Measurements from ENCODE around the gene RCSD1. TPM values are rescaled to one million over a fixed set of nuclear protein-coding genes. Genes with fewer than 3 reads are reported as not detected.
"Not testable (repeated sequence)": the region's sequence is repeated elsewhere in the genome, so short reads cannot be mapped to it uniquely, and the experiment has no call there.

The RCSD1 gene
- polyA plus RNA-seq, 1 donor = 52.9 TPM

DNA sequence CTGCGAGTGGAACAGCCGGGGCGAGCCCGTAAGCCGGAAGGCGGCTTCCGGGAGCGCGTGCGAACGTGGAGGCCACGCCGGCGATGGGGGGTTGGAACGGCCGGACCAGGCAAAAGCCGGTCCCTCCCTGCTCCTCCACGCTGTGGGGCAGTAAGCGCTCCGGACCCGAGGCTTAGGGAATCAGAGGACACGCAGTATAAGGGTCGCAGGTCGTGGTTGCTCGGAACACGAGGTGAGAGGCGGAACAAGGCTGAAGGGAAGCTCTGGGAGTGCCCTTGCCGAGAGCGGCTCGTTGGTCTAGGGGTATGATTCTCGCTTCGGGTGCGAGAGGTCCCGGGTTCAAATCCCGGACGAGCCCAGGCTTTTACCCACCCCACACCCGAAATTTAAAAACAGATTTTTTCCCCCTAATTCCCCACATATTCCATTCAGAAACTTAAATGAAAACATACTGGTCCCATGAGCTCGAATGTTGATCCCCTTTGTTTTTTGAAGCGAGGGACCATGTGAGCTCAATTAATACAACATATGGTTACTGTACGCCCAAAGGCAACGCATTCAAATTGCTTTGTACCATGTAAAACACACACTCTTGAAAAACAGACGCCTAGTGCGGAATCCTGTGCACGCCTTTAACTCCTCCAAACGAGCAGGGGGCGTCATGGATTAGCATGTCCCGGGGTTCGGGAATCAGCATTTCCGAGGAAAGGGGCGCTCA, 84.6 kb downstream of the RCSD1 start:
- peak; percentile 70 for DNase-seq (ENCODE audit: low read depth)

DNA sequence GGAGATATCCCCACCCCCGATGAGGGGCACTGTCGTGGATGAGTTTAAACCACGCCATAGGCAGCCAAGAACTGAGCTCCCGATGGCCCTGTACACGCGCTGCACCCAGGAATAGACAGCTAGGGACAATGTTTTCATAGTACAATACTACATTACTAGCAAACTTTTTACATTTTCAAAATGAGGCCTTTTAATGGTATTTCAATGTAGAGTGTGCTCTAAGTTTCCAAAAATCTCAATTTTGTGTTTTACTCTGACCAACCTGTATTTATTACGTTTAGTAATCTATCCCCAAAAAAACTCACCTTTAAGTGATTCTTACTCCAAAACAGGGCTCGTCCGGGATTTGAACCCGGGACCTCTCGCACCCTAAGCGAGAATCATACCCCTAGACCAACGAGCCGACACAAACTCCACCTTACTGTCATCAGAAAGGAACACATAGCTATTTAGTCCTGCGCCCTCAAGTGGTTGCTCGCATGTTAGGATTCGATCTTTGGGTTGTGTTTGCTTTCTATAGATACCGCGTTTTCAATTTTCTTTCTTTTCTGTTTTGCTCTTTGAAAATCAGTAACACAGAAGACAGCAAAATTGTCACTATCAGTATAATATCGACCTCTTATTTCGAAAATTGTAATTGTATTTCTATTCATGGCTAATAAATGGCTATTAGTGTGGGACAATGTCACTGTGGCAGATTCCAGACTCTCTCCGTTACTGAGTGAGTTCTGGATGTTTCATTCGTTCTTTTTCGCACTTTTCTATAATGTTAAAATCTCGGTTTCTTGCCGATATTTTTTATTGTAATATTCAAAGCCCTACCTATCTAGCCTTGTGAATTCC, 85.3 kb downstream of the RCSD1 start:
- peak; percentile 85 for DNase-seq (ENCODE audit: low read depth)

GRCh38 chr1:167716000-167716271, 85.9 kb downstream of the RCSD1 start:
- no peak for DNase-seq (ENCODE audit: low read depth)

DNA sequence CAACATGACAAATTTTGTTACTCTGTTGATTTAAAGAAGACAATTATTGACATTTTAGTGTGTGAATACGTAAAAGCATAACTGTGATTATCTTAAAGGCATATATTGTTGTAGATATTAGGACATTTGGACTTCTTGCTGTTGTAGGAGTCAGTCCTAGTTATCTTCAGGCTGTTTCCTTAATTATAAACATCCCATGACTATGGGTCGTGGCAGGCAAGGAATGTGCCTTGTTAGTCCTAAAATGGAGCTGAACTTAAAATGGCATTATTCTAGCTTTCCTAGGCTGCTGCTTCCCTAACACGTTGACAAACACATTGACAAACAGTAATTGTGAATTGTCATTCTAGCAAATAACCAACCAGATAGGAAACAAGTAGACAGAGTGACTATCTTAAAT, 87.3 kb downstream of the RCSD1 start:
- no peak for DNase-seq (ENCODE audit: low read depth)

- DNase-seq (ENCODE audit: low read depth) = no peak
Observed at GRCh38 chr1:167718914-167719691, 89.1 kb downstream of the RCSD1 start.

- not testable (repeated sequence) for DNase-seq (ENCODE audit: low read depth)
Observed at GRCh38 chr1:167719715-167720421, 89.8 kb downstream of the RCSD1 start.

DNA sequence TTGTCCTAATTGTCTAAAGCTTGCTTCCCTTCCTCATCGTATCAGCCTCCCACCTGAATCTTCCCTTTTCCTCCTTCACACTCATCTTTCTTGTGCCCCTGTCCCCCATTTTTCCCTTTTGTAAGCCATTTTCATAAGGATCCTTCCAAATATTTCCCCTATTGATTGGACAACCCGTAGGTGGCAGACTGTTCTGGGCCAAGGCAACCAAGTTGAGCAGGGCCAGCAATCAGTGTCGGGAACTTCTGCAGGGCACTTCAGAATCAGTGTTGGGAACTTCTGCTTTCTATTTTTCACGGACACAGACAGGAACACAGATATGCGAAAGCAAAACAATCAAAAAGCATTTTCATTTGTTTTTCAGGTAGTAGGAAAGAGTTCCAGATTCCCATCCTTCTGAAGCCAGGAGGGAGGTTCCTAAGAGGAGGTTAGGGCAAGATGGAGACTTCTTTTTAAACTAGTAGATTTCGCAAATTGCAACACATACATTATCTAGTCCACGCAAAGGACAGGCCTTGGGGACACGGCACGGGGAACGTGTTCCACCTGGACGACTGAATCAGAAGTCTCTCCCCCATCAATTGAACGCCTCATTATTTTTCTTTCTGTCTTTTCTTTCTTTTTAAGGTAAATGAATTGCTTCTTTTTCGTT, 91.1 kb downstream of the RCSD1 start:
- no peak for DNase-seq (ENCODE audit: low read depth)

- DNase-seq (ENCODE audit: low read depth) = peak; percentile 88
Observed at GRCh38 chr1:167721617-167722151, 91.7 kb downstream of the RCSD1 start, which contains the start of gene MPZL1. Gene MPZL1 (plus strand): TSS chr1:167721982. CDS start chr1:167722152, 170 bp downstream.

DNA sequence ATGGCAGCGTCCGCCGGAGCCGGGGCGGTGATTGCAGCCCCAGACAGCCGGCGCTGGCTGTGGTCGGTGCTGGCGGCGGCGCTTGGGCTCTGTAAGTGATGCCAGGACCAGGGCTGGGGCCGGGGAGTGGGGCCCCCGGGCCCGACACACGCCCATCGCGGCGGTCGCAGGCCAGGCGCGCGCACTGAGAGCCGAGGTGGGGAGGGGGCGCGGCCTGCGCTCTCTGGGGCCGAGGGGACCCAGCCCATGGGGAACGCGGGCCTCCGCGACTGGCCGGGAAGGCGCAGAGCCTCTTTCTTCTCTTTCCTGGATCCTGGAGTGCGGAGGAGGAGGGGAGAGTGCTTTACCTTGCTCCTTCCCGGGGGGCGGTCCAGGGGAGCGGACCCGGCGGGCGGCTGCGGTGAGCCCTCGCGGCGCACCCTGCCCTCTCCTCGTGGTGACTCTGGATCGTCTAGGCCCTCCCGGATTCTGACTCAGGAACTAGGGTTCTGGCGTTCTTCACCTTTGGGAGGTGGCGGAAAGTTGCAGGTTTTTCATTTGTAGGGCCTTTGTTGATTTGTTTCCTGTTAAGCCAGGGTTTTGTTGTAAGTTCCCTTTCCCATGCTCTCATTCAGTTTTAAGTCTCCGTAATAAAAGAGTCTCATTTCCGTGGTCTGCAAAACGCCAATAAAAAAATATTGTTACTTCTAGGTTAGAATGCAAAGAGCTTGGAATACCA, 92.3 kb downstream of the RCSD1 start:
- no peak for DNase-seq (ENCODE audit: low read depth)

GRCh38 chr1:167722870-167723251, 92.8 kb downstream of the RCSD1 start:
- no peak for DNase-seq (ENCODE audit: low read depth)

DNA sequence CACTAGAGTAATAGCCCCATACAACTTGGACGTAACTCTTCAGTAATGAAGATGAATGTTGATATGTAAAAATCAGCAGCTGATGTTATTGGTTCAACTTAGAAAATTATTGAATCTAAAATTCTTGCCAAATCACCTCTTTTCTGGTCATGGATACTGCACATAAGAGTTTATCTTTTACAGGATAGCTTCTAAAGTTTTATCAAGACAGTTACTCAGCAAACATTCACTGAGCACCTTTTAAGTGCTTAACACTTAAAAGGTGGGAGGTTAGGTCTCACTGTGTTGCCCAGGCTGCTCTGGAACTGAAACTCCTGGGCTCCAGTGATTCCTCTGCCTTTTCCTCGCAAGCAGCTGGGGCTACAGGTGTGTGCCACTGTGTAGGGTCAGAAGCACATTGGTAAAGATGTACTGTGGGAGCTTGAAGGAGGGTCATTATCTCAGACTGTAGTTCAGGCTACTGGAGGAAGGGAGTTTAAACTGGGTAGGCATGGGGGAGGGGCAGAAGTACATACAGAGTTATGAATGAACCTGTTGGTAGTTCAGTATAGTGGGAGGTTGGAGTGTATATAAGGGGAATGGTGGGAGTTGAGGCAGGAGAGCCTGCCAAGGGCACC, 93.8 kb downstream of the RCSD1 start:
- no peak for DNase-seq (ENCODE audit: low read depth)

DNA sequence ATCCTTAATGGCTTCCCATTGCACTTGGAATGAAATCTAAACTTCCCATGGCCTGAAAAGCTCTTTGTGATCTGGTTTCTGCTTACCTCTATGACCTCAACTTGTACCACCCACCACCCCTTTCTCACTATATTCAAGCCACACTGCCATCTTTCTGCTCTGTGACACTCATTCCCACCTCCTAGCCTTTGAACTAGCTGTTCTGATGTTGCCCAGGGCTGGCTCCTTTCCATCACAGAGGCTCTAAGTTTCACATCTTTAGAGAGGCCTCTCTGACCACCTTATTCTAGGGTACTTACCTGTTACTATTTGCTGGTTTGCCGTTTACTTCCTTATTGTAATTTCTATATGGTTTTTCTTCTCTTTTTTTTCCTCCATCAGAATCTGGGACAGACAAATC, 96.0 kb downstream of the RCSD1 start:
- DNase-seq (ENCODE audit: low read depth) = no peak

DNA sequence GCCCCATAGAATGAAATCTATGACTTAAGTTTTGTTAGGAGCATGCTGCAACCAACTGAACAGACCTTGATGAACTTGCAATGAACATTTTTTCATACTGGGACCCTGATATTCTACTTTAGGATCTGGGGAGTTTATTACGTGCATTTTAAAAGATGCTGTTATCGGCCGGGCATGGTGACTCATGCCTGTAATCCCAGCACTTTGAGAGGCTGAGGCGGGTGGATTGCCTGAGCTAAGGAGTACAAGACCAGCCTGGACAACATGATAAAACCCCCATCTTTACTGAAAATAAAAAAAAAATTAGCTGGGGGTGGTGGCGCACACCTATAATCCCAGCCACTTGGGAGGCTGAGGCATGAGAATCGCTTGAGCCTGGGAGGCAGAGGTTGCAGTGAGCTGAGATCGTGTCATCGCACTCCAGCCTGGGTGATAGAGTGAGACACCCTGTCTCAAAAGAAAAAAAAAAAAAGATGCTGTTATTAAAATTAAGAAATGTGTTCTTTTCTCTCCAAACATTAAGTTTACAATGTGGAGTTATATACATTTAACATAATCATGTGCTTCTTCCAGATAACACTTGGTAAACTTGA, 98.9 kb downstream of the RCSD1 start:
- DNase-seq (ENCODE audit: low read depth) = no peak

DNA sequence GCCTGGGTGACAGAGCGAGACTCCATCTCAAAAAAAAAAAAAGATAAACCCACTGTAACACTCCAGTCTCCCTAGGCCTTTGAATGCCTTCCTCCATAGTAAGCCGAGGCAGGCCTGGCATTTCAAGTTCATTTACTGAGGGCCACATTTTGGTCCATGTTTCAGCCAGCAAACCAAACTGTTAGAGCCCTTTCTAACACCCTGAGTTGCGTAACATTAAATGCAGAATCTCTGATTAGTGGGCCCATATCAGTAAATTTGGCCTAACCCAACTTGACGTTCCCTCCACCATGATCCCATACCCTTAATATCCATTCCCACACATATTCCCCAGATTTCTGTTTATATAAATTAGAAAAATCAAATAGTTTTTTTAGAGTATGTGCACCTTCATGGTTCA, 104.2 kb downstream of the RCSD1 start:
- DNase-seq (ENCODE audit: low read depth) = no peak

GRCh38 chr1:167734841-167735240, 104.8 kb downstream of the RCSD1 start:
- DNase-seq (ENCODE audit: low read depth) = no peak

GRCh38 chr1:167737169-167737568, 107.1 kb downstream of the RCSD1 start:
- DNase-seq (ENCODE audit: low read depth) = no peak

GRCh38 chr1:167738158-167738557, 108.1 kb downstream of the RCSD1 start:
- no peak for DNase-seq (ENCODE audit: low read depth)

- DNase-seq (ENCODE audit: low read depth) = no peak
Observed at GRCh38 chr1:167739752-167740151, 109.7 kb downstream of the RCSD1 start.

GRCh38 chr1:167741103-167741502, 111.1 kb downstream of the RCSD1 start:
- not testable (repeated sequence) for DNase-seq (ENCODE audit: low read depth)

Measured in forelimb muscle (tissue), 1 donor.